Testis (tissue), 3 donors: ENCODE data around the gene NKIRAS2. TPM values are rescaled to one million over a fixed set of nuclear protein-coding genes. Genes with fewer than 3 reads are reported as not detected.

Experiments used
- DNase-seq: peaks from one replicate; pipeline ENCODE4 v3.0.0-alpha.2; 2019
- H3K27ac ChIP-seq, 2 donors: fragments of 200-600 bp; sonication (generic); one replicate each; pipeline ENCODE4 v1.5.1; 2019
- H3K27me3 ChIP-seq: fragments of 200-600 bp; sonication (generic); one replicate; pipeline ENCODE4 v1.5.1; 2019
- H3K36me3 ChIP-seq: fragments of 200-600 bp; sonication (generic); one replicate; pipeline ENCODE4 v1.5.1; 2017; ENCODE audit warnings: low read depth; ENCODE audit errors: missing control alignments
- H3K4me1 ChIP-seq: fragments of 200-600 bp; sonication (generic); one replicate; pipeline ENCODE4 v1.5.1; 2019
- H3K4me3 ChIP-seq, 2 donors: fragments of 200-600 bp; sonication (generic); one replicate each; pipeline ENCODE4 v1.5.1; 2017 to 2019
- H3K9me3 ChIP-seq: fragments of 200-600 bp; sonication (generic); one replicate; pipeline ENCODE4 v1.5.1; 2017
- POLR2A ChIP-seq: fragments of 450-650 bp; IDR thresholded peaks from one replicate; pipeline ENCODE4 v1.6.1; 2017; ENCODE audit warnings: antibody characterized with exemption, mild to moderate bottlenecking, moderate library complexity
- WGBS, 2 donors: methylation state at CpG; one replicate each; pipeline ENCODE4 v1.1.5; 2018; 5-methylcytosine and 5-hydroxymethylcytosine counted together
- intact Hi-C: fragments of 100-400 bp; cut with DNase I; formaldehyde crosslinking; loops from one replicate; pipeline ENCODE4 v1.15.1; 2023; ENCODE audit warnings: low total_unique reads
- polyA plus RNA-seq: library from polyadenylated mRNA; stranded (reverse); fragments of 350-450 nt; fragmentation: Illumina TruSeq; extraction: RNeasy Lipid Tissue Mini Kit (QIAGEN cat#74804); gene quantifications from one replicate; pipeline ENCODE4 v1.2.3, GENCODE V29; 2014; ENCODE audit warnings: low read depth, low replicate concordance; ENCODE audit not compliant: insufficient read depth
- total RNA-seq, 2 donors: library from RNA; depleted of rRNA; stranded (reverse); fragments of >200 nt; gene quantifications; one replicate each; pipeline ENCODE4 v1.2.3, GENCODE V29; 2016
- TF ChIP-seq, protein P1 (sequence below), 3 experiments: fragments of 450-650 bp in 2 of 3; fragments of 200-600 bp in 1 of 3; sonication (generic) in 1 of 3; IDR thresholded peaks; one replicate each; pipeline ENCODE4 v1.5.1; 2016 to 2019; ENCODE audit warnings: antibody characterized with exemption in 3 of 3, mild to moderate bottlenecking in 2 of 3, moderate library complexity in 1 of 3

The NKIRAS2 gene
- total and polyA plus RNA-seq, 3 donors from 2014 or later, result 65.4 to 103 (median 85.1) TPM

GRCh38 chr17:42061646-42062487 lies 42.0 kb downstream of the NKIRAS2 start:
- H3K27ac ChIP-seq, result no peak overlapping the region

DNA sequence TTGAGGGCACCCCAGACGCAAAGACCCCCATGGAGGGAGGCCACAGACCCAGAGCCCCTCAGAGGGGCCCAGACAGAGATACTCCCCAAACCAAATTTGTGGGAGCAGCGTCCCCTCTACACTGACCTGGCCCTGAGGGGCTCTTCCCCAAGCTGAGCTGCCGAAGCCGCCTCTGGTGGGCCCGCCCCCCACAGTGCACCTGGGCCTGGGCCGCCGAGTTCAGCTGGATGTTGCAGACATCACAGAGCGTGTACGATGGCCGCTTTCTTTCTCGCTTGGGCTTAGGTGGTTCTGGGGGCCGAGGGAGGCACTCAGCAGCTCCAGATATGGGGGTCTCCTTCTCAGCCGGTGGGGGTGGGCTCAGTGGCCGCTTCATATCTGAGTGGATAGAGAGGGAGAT lies 42.8 kb downstream of the NKIRAS2 start:
- H3K4me1 ChIP-seq, result peaks cover 10% of the 10 kb centered on the region
- no peaks in the 10 kb centered on the region for H3K27me3 ChIP-seq
- intact Hi-C loops, result no loop called here
- DNase-seq, result no peak
- H3K9me3 ChIP-seq, result no peaks in the 10 kb centered on the region
- H3K36me3 ChIP-seq, result no peaks in the 10 kb centered on the region
- H3K4me3 ChIP-seq, result no peak overlapping the region
- WGBS, 2 donors, result 88 to 90% methylated on average over 14 of the region's 14 CpGs
- TF ChIP-seq, protein P1, sequence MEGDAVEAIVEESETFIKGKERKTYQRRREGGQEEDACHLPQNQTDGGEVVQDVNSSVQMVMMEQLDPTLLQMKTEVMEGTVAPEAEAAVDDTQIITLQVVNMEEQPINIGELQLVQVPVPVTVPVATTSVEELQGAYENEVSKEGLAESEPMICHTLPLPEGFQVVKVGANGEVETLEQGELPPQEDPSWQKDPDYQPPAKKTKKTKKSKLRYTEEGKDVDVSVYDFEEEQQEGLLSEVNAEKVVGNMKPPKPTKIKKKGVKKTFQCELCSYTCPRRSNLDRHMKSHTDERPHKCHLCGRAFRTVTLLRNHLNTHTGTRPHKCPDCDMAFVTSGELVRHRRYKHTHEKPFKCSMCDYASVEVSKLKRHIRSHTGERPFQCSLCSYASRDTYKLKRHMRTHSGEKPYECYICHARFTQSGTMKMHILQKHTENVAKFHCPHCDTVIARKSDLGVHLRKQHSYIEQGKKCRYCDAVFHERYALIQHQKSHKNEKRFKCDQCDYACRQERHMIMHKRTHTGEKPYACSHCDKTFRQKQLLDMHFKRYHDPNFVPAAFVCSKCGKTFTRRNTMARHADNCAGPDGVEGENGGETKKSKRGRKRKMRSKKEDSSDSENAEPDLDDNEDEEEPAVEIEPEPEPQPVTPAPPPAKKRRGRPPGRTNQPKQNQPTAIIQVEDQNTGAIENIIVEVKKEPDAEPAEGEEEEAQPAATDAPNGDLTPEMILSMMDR (IDR thresholded peaks at IDR 0.05), result no peak
- TF ChIP-seq POLR2A, result no peak
- H3K27ac ChIP-seq, result no peak overlapping the region

More at GRCh38 chr17:42061646-42062487, 42.0 kb downstream of the NKIRAS2 start:
- no peaks in the 10 kb centered on the region for H3K36me3 ChIP-seq
- intact Hi-C loops, result no loop called here
- H3K9me3 ChIP-seq, result no peaks in the 10 kb centered on the region
- DNase-seq, result no peak
- TF ChIP-seq, protein P1 (IDR thresholded peaks at IDR 0.05), result no peak
- TF ChIP-seq POLR2A, result no peak
- H3K27me3 ChIP-seq, result no peaks in the 10 kb centered on the region
- no peak overlapping the region for H3K4me3 ChIP-seq
- peaks cover 8% of the 10 kb centered on the region for H3K4me1 ChIP-seq
- WGBS, 2 donors, result 72 to 77% methylated on average over 4 to 5 of the region's 5 CpGs

DNA sequence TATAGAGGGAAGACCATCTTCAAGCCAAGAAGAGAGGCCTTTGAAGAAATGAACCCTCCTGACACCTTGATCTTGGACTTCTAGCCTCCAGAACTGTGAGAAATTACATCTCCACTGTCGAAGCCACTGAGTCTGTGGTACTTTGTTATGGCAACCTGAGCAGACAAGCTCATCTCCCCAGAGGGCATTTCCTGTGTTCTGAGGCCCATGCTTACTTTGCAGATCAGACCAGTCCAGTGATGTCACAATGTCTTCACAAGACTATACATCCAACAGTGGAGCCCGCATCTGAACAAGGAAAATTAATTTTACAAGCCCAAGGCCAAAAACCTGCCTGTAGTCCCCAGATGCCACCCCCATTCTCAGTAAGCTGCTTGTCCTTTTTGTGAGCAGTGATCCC lies 45.3 kb downstream of the NKIRAS2 start:
- intact Hi-C loops, result no loop called here
- TF ChIP-seq, protein P1 (IDR thresholded peaks at IDR 0.05), result no peak
- no peak for TF ChIP-seq POLR2A
- peaks cover 5% of the 10 kb centered on the region for H3K4me1 ChIP-seq

GRCh38 chr17:42067371-42068091 lies 47.6 kb downstream of the NKIRAS2 start:
- WGBS, 2 donors, result 41 to 49% methylated on average over 10 to 12 of the region's 12 CpGs
- intact Hi-C loops, result no loop called here
- H3K9me3 ChIP-seq, result no peaks in the 10 kb centered on the region
- no peaks in the 10 kb centered on the region for H3K27me3 ChIP-seq
- DNase-seq, result peak; percentile 81
- no peaks in the 10 kb centered on the region for H3K36me3 ChIP-seq
- TF ChIP-seq, protein P1 (IDR thresholded peaks at IDR 0.05), result peak; percentile 89 to 96 (median 89)
- no peak for TF ChIP-seq POLR2A
- no peak overlapping the region for H3K27ac ChIP-seq
- H3K4me1 ChIP-seq, result peaks cover 11% of the 10 kb centered on the region
- H3K4me3 ChIP-seq, result no peak overlapping the region

More for the DNA sequence above, 45.3 kb downstream of the NKIRAS2 start:
- Histone ChIP-seq H3K36me3 (no peaks in the 10 kb centered on the region), H3K4me3 (no peak overlapping the region), H3K27ac (no peak overlapping the region), H3K27me3 (no peaks in the 10 kb centered on the region), H3K9me3 (no peaks in the 10 kb centered on the region)
- no peak for DNase-seq
- WGBS, 2 donors, result 86 to 90% methylated on average over 2 of the region's 2 CpGs
